ENCODE measurements around the gene MACROD1.

MACROD1 gene

DNA sequence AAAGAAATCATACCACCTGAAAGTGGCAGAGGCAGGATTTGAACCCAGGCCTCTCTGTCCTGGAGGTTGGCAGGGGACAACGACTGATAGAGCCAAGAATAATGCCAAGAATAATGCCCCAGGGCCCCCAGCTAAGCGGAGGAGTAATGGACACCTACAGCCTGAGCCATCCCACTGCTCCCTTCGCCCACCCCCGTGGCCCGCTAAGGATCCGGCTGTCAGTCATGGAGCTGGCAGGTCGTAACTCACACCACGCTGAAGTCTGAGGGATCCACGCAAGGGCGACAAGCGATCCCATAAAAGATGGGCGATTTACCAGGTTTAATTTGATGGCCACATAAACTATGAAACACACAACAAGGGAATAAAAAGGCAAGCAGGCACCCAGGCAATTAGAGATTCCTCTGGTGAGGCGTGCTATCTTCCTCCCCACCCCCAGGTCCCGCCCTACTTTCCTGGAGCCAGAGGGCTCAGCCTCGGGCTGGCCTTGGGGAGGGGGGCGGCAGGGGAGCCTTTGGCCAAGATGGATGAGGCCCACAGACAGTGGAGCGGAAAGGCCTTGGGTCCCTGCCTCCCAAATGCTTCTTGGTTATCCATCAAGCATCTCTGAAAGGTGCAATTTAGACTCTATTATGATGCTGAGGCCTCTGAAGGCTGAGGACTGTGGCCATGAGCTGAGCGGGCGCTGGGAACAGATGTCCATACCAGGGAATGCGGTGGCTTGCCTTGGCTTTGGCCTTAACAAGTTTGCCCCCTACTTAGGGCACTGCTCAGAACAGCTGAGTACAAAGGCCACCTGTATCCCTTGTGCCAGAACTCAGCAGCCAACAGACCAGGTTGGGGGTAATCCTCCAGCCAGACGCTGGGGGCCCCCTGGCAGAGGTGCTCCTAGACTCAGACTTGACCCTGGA, 55.2 kb downstream of the MACROD1 start:
- DNase-seq, result no peak

DNA sequence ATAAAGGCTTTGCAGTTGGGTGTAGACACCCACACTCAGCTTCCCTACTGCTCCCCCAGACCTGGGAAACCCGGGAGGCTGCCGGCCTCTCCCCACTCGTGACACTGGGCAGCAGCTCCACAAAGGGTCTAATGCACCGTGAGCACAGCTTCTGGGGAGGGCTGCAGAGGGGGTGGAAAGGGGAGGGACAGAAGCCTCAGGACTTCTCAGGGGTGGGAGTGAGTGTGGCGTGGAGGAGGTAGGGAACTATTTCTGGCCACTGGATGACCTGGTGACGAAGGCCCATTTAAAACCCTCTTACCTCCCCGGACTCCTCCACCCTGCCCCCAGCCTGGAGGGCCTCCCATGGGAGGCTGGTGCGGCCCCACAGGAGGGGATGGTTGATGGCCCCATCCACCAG, 56.6 kb downstream of the MACROD1 start:
- no peak for DNase-seq

DNA sequence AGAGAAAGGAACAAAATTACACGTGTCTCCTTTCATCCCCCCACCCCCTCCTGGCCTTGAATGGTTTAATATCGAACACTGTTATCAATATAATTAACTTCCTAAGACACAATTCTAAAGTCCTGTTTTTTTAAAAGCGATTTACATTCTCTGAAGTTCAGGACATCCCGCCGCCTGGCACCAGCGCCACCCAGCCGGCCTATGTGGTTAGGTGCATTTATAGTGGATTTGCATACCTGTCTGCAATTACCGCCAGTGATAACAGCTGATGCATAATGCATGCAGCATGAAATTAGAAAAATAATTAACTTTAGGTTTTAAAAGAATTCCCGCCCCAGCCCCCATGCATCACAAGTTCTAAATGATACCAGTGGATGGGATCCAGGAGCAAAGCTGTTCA, 58.6 kb downstream of the MACROD1 start:
- DNase-seq, result no peak

- no peak for DNase-seq
Observed at GRCh38 chr11:64104632-64105031, 61.3 kb downstream of the MACROD1 start.

DNA sequence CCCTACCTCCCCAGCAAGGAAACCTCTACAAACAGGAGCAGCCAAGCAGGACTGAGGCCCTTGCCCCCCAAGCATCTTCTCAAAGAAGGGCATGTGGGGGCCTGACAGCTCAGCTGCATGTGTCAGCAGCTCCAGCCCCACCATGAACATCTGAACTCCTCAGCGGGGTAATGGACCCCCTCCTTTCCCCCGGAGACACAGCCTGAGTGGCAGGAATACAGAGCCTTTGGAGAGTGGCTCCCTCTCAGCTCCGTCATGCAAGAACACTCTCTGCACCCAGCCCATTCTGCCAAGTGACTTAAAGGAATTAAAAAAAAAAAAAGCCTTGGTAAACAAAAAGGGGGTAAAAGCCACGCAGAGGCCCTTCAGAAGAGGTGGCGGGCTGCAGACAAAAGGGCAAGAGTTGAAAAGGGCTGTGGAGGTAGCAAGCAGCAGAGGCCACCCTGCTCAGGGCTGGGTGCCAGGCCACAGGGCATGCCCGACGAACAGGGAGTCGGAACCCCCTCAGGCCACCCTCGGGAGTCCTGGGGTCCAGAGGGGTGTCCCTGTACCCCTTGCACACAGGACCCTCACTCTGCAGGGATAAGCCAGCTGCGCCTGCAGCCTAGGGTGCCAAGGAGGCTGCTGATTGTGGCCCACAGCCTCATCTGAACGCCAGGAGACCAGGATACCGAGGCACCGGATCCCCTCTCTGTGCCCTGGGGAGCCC, 62.5 kb downstream of the MACROD1 start:
- DNase-seq, result no peak

DNA sequence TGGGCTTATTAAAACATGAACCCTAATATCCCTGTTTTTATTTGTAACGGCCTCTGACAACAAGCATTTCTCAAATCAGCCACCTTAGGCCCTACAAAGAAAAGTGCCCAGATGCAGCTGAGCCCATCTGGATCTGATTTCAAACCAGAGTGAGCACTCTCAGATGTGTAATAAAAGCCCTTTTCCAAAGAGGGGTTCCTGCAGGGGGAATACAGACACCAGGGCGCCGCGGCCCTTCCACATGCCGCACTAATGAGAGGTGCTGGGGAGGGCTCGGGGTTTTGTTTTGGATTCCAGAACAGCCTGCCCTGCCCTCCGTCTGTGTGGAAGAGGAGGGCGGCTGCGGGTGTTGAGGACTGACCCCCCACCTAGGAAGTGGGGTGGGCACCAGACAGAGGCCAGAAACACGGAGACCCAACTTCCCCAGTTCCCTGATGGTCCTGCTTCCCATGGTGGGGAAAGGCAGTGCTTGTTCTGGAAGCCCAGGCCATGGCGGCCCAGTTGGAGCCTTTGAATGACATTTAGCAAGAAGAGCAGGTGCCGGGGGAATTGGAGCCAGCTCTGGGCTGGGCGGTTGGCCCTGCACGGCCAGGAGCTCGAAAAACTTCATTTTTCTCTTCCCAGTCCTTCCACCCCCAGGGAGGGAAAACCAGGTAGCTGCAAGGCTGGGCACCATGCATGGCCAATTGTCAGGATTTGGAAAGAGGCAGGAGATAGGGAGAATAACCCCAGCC, 63.7 kb downstream of the MACROD1 start:
- no peak for DNase-seq

- no peak for DNase-seq
Observed at GRCh38 chr11:64101461-64101860, 64.5 kb downstream of the MACROD1 start.

- no peak for DNase-seq
Observed at GRCh38 chr11:64100782-64101353, 65.0 kb downstream of the MACROD1 start.

- peak; percentile 36 for DNase-seq
Observed at GRCh38 chr11:64100360-64100759, 65.6 kb downstream of the MACROD1 start.

GRCh38 chr11:64099436-64099835, 66.5 kb downstream of the MACROD1 start:
- DNase-seq, result no peak

GRCh38 chr11:64098318-64098831, 67.5 kb downstream of the MACROD1 start:
- DNase-seq, result no peak

DNA sequence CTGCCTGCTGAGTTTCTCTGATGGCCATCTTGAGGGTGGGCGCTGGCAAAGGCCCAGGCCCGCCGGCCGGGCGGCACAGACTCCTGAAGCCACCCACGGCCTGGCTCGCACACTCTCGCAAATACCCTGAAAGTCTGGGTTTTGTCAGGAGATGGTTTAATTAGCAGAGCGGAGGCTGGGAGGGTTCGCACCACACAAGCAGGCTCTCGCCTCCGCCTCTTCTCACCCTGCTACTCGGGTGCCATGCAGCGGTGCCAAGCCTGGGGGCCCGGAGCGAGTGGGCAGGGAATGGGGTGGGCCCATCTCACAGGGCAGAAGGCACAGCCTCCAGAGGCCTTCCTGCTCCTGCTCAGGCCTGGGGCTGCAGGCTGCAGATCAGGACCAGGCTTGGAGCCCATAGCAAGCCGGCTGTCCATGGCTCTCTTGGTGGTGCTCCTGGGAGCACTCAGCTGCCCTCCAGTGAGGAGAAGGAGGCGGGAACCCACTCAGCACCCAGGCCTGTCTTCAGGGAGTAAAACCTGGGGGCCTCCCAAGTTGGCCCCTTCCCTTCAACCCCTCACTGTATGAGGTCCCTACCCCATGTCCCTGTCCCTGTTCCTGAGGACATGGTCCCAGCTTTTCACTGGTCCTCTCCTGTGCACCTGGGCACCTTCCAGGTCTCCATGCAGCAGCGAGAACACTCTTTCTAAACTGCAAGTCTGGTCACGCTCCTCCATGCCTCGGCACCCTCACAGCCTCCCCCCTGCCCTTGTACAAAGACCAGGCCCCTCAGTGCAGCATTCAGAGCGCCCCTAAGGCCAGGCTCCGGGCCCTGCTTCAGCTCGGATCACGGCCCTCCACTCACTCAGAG, 68.2 kb downstream of the MACROD1 start:
- DNase-seq, result no peak

GRCh38 chr11:64096835-64097234, 69.1 kb downstream of the MACROD1 start:
- no peak for DNase-seq

DNA sequence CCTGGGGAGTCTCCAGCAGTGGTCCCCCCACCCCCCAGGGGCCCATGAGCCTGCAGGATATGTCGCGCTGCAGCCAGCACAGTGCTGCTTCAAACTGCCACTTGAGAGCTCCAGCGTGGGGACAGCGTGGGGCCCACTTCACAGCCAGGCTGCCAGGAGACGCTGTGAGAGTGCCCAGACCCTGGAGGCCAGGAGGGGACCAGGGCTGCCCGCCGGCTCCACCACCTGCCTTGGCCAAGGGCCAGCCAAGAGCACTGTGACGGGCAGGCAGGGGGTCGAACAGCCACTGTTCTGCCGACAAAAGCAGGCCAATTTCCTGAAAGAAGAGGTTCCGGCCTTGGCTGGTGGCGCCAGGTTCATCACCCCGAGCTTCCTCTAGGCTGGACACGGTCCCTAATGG, 70.0 kb downstream of the MACROD1 start:
- DNase-seq, result no peak

DNA sequence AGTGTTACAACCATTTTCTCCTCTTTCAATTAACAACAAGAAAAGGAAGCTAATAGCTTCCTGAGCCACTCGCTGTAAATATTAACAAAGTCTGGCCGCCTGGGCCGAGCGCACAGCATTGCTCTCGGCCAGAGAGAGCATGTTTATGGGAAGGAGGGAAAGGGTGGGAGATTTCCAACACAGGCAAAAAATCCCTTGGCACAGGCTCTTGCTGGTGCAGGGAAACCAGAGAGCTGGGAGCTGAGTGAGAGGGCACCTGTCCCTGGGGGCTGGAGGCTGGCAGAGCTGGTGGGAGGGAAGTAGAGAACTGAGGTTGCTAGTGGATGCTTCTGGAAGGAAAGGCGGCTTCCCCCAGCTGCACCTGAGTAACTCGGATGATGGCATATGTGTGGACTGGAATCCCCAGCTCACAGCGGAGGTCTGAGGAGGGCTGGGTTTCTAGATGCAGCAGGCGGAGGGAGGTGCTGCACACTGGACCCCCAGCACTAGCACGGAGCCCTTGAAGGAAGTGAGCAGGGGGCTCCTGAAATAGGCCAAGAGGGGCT, 70.6 kb downstream of the MACROD1 start:
- no peak for DNase-seq

DNA sequence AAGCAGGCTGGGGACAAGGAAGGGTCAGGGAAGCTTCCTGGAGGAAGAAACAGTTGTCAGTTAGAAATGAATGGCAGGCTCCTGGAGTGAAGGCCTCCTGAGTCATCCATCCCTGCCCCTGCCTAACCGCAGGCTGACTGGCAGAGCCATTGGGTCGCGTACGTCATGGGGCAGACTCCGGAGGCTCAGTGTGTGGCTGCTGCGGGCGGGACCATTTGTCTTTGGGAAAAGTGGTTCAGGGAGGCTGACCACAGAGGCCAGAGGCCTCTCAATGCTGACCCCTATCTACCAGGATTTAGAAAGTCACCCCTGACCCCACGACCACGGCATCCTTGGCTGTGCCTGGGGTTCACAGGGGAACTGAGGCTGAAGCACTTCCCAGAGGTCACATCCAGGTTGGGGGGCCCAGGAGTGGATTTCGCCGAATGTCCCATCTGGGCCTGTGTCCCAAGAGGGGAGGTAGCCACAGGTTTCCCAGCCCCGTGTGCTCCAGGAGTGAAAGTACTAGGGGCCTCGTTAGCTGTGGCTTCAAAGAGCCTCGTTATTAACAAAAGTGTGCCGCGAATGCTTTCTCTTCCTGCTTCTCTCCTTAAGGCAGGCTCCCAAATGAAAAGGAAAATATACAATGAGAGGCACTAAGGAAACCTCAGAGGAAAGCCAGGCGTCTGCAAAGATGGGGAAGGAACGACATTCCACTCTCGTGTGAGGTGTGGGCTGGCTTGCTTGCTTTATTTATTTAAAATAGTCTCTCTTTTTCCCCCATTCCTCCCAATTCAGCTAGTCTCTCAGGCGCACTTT, 71.3 kb downstream of the MACROD1 start:
- no peak for DNase-seq

DNA sequence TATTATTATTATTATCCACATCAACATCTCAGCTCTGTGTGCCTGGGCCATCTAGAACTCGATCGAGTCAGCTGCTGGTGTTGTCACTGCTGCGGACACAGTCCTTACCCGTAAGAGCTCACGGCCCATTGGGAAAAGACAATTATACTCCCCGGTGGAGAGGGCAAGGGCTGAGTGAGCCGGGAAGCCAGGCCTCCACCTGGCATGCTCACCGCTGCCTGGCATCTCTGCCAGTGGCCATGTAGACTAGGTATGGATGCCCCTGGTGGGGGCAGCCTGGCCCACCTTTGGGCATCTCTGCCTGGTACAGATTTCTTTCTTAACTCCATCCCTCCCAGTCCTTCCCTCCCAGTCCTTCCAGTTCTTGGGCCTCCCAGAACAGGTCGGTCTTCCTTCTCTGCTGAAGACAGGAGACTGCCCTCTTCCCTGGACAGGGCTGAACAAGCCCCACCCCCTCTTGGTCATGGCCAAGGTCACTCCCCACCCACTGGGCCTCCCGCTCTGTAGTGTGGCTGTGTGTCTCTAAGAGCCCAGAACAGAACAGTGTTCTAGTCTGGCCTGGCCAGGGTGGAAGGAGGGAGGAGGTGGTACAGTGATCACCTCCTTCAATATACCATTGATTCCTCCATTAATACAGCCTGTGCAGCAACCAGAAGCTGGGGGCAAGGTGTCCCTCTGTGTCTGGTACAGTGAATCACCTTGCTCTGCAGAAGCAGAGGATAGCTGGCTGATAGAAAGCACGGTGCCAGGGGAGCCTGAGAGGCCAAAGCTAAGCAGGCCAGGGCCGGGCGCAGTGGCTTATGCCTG, 72.5 kb downstream of the MACROD1 start:
- DNase-seq, result no peak

DNA sequence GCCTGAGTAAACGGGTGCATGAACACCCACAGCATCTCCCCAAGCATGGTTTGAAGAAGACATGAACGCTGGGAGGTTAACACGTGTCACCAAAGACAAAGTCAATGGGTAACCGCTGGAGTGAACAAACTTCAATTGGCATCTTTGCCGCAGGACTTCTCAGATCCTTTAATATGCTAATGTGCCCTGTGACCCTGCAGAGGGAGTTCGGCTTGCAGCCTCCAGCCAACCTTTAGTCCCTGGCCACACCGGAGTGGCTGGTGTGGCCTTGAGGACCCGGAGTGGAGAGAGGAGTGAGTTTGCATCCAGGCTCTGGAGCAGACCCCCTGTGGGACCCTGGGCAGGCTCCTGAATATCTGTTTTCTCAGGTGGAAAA, 73.2 kb downstream of the MACROD1 start:
- no peak for DNase-seq

DNA sequence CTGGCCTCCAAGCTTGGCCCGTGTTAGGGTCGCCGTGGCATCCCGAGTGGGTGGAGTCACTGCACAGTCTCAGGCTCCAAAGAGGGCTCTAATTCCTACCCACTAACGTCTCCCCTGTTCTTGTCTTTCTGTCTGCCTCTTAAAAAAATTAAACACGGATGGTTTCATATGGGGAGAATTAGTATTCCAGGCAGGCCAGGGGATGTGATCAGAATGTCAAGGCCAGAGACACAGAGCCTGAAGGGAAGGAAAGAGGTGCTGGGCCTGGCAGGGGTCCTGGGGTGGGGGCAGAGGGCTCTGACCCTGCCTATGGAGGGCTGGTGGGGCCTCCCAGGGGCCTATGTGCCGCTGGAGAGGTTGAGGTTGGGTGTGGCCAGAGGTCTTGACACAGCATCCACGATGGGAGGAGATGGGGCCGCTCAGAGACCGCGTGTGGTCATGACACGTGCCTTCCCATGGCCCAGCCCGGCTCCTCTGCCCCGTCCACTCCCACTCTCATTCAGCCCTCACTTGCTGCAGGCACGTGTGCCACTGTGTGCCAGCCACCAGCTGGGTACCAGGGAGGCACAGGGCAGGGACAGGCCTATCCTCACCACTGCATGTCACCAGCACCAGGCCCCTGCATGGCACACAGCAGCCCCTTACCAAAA, 73.7 kb downstream of the MACROD1 start:
- DNase-seq, result no peak

All from RPMI8226 (cell line).